Measurements from ENCODE around the gene KIAA1210.
"Not testable (repeated sequence)": the region's sequence is repeated elsewhere in the genome, so short reads cannot be mapped to it uniquely, and the experiment has no call there.

KIAA1210 gene

DNA sequence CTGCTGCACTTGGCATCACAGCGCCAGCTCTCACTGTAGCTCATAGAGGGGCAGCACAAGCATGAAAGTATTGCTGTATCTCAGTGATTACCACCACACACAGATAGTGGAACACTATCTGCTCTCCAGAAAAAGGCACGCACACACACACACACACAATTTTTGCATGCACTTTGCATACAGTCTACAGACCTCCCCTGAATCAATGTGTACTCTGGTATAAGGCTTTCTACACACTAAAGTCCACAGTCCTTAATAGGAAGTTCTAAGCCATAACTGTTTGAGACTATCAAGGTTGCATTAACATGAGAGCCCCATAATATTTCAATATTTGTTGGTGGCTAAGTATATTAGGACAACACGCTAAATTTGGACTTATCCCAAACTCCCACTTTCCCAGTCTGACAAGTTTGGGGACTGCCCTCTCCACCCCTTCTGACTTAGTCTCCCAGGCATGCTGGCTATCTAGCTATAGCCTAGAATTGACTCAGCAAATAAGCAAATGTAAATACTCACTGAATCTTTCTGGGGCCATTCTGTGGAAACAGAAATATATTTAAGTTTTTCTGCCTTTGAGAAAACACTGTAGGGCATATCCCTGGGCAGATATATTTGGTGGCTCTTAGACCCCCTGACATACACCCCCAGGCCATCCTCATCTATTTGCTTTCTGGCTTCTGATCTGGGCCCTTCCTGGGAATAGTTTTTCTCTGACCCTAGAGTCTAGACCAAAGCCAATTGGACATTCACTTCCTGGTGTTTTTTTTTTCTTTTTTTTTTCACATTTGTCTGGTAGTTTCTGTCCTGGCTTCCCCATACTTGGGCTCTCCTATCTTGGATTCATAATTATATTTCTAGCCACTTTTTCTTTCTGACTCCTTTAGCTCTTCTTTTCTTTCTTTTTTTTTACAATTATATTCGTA is 91.2 kb downstream of the KIAA1210 start:
- DNase-seq (ENCODE audit: low spot score), result no peak

DNA sequence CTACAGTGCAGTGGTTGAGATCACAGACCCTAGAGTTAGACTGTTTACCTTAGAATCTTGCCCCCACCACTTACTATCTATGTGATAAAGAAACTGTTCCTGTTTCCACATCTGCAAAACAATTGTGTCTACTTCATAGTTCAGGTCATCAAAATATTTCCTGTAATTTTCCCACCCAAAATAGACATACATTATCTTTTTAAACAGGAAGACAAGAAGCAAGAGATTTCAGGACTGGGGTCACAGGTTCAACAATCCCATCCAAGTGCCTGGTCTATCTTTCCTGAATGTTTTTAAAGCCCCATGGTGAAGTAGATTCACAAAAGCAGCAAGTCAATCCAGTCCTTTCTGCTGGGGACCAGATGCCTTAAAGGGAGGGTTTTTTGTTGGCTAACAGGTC is 96.6 kb downstream of the KIAA1210 start:
- no peak for DNase-seq (ENCODE audit: low spot score)

DNA sequence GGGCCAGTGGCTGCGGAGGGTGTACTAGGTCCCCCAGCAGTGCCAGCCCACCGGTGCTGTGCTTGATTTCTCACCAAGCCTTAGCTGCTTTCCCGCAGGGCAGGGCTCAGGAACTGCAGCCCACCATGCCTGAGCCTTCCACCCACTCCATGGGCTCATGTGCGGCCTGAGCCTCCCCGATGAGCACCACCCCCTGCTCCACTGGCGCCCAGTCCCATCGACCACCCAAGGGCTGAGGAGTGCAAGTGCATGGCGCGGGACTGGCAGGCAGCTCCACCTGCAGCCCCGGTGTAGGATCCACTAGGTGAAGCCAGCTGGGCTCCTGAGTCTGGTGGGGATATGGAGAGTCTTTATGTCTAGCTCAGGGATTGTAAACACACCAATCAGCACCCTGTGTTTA is 98.0 kb downstream of the KIAA1210 start:
- not testable (repeated sequence) for DNase-seq (ENCODE audit: low spot score)

DNA sequence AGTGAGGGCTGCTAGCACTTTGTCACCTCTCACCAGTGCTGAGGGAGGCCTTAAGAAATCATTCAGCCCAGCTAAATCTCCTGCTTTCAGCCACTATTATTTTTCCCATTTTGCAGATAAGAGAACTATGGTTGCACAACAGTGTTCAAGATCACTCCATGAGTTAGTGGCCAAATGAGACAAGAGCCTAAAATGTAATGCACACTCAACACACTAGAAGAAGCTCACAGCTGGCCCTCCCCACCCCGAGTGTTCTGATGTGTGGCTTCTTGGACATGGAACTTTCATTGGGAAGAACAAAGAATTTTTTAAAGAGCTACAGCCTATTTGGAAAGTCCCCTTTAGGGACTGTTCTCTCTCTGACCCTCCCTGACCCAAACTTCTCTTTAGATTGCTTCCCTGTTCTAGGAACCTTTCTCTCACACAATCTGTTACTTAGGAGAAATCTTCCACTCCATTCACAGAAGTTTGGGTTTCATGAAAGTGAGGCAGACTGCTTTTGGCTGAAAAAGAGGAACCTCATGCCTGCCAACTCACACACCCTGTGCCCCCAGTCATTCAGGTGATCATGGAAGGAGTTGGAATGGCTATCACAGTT is 98.8 kb downstream of the KIAA1210 start:
- no peak for DNase-seq (ENCODE audit: low spot score)

Measured in pons (tissue), 1 donor.